ENCODE data around the gene CHI3L1. TPM values are rescaled to one million over a fixed set of nuclear protein-coding genes. Genes with fewer than 3 reads are reported as not detected.
A peak's percentile ranks its signal among the peaks of the same experiment; 100 is the strongest.

The CHI3L1 gene
- total and polyA plus RNA-seq, 8 donors: 1.7 to 12.1 (median 7.9) TPM

DNA sequence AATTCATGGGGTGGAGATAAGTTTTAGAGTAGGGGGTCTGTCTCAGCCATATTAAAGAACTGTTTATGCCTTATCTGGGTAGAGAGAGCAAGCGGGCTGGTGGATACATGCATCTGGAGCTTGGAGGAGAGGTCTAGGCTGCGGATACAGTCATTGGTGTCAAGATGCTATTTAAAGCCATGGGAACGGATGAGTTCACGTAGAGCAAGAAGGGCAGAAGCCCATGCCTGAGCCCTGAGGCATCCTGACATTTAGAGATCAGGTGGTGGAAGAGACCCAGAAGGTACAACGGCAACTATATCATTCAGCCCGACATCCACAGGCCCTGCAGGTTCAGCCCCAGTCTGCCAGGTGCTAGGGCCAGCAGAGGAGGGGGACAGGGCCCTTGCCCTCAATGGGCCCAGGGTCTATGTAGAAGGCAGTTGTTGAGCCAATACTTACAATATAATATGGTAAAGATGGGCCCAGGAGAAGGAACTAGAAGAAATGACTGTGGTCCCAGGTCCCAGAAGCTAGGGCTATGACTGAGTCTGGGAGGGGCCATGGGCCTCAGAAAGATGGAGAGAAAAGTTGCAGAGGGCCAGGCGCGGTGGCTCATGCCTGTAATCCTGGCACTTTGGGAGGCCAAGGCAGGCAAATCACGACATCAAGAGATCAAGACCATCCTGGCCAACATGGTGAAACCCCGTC is 15.2 kb upstream of the CHI3L1 start:
- Histone ChIP-seq H3K27ac (no peak overlapping the region), H3K36me3 (no peaks in the 10 kb centered on the region), H3K4me1 (no peaks in the 10 kb centered on the region), H3K27me3 (no peaks in the 10 kb centered on the region), H3K4me3 (no peak overlapping the region), H3K9me3 (no peaks in the 10 kb centered on the region)
- intact Hi-C loops (cut with DNase I): no loop called here
- no peak for TF ChIP-seq CTCF (IDR thresholded peaks at IDR 0.05)
- DNase-seq (peak in 1 of 6 donors; percentile 19), ATAC-seq (no peak), FAIRE-seq (no peak)
- WGBS, 2 donors: 77 to 88% methylated on average over 10 of the region's 10 CpGs

DNA sequence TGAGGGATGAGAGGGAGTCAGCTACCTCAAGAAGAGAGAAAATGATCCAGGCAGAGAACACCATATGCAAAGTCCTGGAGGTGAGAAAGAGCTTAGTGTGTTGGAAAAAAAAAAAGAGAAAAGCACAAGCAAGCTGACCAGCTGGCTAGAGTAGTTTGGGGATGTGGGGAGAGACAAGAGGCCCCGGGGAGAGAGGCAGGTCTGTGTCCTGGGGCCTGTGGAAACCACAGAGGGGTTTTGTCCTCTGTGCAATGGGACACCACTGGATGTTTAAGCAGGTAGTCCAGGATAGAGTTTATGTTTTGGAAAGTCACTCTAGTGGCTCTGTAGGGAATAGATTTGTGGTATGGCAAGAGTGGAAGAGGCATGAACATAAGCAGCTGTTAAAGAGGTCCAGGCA is 14.4 kb upstream of the CHI3L1 start:
- FAIRE-seq: no peak
- Histone ChIP-seq H3K4me1 (no peaks in the 10 kb centered on the region), H3K27me3 (no peaks in the 10 kb centered on the region), H3K27ac (no peak overlapping the region), H3K9me3 (no peaks in the 10 kb centered on the region), H3K4me3 (no peak overlapping the region), H3K36me3 (no peaks in the 10 kb centered on the region)
- no peak for ATAC-seq
- no peak for TF ChIP-seq CTCF (IDR thresholded peaks at IDR 0.05)
- no peak for DNase-seq
- WGBS, 2 donors: 65 to 75% methylated on average over 1 of the region's 1 CpG
- intact Hi-C loops (cut with DNase I): no loop called here

DNA sequence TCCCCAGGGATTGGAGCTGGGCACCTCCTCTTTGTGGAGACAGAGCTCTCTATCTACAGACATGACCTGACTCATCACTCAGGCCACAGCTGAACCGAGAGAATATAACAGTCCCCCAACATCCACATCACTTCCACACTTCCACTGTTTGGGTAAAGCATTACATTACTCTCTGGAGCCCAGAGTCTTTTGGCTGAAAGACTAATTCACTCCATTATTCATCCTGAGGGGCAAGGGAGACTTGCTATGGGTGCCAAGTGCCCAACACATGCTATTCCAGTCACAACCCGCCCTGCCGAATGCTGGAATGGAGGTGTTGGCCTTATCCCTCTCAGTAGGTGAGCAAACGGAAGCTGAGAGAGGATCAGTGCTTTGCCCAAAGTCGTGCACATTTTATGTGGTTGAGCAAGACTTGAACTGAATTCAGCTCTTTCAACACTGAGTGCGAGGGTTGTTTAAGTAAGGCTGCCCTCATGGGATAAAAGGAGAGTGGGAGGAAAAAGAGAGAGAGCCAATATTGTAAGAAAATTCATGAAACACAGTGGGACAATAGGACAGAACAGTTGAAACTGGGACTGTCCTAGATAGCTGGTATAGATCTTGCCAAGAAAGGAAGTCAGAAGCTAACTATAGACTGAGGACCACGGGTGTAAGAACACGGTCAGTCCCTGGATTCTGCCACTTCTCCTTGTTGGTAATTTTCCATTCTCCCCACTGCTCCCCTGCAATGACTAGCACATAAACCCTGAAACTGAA is 13.5 kb upstream of the CHI3L1 start:
- Histone ChIP-seq H3K27ac (no peak overlapping the region), H3K27me3 (no peaks in the 10 kb centered on the region), H3K9me3 (no peaks in the 10 kb centered on the region), H3K4me1 (no peaks in the 10 kb centered on the region), H3K4me3 (no peak overlapping the region), H3K36me3 (no peaks in the 10 kb centered on the region)
- intact Hi-C loops (cut with DNase I): no loop called here
- no peak for FAIRE-seq
- no peak for DNase-seq
- peak in 3 of 4 donors; percentile 43 to 66 (median 57) for ATAC-seq
- no peak for TF ChIP-seq CTCF (IDR thresholded peaks at IDR 0.05)
- 57 to 69% methylated on average over 8 of the region's 8 CpGs for WGBS, 2 donors

- ATAC-seq (no peak), FAIRE-seq (no peak), DNase-seq (no peak)
- H3K27ac ChIP-seq: no peak overlapping the region
- intact Hi-C loops (cut with DNase I): no loop called here
- no peaks in the 10 kb centered on the region for H3K36me3 ChIP-seq
- H3K9me3 ChIP-seq: no peaks in the 10 kb centered on the region
- WGBS, 2 donors: 69 to 83% methylated on average over 6 of the region's 6 CpGs
- H3K4me1 ChIP-seq: no peaks in the 10 kb centered on the region
- H3K4me3 ChIP-seq: no peak overlapping the region
- no peak for TF ChIP-seq CTCF (IDR thresholded peaks at IDR 0.05)
- H3K27me3 ChIP-seq: no peaks in the 10 kb centered on the region
Observed at GRCh38 chr1:203199481-203199815, 12.9 kb upstream of the CHI3L1 start.

- 73% methylated on average over 3 of the region's 3 CpGs for WGBS, 2 donors
- ATAC-seq: no peak
- no peak for TF ChIP-seq CTCF (IDR thresholded peaks at IDR 0.05)
- FAIRE-seq: no peak
- Histone ChIP-seq H3K4me3 (no peak overlapping the region), H3K36me3 (no peaks in the 10 kb centered on the region), H3K4me1 (no peaks in the 10 kb centered on the region), H3K27ac (no peak overlapping the region), H3K27me3 (no peaks in the 10 kb centered on the region), H3K9me3 (no peaks in the 10 kb centered on the region)
- DNase-seq: no peak
- intact Hi-C loops (cut with DNase I): no loop called here
Observed at GRCh38 chr1:203199002-203199401, 12.5 kb upstream of the CHI3L1 start.

All from pancreas (tissue), 10 donors.